HG03060 (cell line): Measurements from ENCODE around the gene TBC1D22A.

Experiments
- ATAC-seq: cut with Tn5 transposase; IDR thresholded peaks from one replicate; pipeline ENCODE4 v1.9.1; 2021; ENCODE audit warnings: low read depth, moderate number of reproducible peaks; ENCODE audit not compliant: unreplicated experiment

Gene TBC1D22A

DNA sequence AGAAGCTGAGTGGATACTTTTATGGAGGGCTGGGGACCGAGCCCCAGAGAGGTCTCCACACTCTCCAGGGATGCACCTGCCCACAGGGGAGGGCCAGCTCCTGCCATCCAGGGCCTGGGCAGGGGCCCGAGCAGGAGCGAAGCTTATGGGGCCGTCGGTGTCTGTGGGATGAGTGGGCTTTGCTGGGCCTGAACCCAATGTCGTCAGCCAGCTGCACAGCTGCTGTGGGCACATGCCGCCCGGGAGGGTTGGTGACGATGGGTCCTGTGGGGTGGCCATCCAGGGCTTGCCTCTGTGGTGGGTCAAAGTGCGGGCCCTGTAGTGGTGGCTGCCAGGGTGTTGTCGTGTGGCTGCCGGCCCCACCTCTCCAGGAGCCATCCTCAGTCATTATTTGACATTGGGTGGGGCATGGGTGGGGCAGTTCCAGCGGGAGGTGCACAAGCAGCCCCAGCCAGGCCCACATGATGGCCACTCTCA, 447.1 kb downstream of the TBC1D22A start:
- no peak for ATAC-seq

- ATAC-seq = no peak
Observed at GRCh38 chr22:47210112-47210657, 447.7 kb downstream of the TBC1D22A start.

DNA sequence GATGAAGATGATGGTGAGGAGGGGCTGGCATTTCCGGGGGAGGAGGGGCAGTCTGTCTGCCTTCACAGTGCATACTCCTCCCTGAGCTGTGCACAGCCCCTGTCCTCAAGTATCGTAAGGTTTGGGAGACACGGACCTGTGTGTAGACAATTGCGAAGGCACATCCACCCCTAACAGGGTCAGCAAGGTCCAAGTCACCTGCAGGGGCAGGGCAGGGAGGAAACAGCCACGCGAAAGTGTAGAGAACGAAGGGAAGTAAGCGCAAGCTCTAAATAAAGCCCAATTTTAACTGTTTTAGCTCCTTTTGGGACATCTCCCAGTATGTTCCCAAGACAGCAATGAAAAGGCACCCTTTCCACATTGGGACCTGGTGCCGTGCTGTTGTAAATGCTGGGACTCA, 448.2 kb downstream of the TBC1D22A start:
- no peak for ATAC-seq

- ATAC-seq = no peak
Observed at GRCh38 chr22:47213571-47214230, 451.3 kb downstream of the TBC1D22A start.

DNA sequence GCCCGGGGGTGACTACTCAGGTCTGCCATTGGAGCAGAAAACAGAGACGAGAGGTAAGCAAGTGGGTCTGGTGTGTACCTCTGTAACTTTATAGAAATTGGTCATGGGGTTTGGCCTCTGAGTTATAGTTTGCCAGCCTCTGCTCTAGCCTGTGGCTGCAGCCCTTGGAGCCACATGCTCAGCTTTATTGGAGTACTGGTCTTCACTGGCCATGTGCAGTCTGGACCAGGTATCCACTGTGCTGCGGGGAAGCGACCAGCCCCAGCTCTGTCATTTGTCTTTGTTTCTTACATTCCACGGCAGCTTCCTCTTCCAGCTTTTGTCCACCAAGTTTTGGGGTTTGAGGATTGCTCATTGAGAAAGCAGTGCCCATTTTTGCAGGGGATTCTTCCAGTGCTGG, 453.4 kb downstream of the TBC1D22A start:
- no peak for ATAC-seq

DNA sequence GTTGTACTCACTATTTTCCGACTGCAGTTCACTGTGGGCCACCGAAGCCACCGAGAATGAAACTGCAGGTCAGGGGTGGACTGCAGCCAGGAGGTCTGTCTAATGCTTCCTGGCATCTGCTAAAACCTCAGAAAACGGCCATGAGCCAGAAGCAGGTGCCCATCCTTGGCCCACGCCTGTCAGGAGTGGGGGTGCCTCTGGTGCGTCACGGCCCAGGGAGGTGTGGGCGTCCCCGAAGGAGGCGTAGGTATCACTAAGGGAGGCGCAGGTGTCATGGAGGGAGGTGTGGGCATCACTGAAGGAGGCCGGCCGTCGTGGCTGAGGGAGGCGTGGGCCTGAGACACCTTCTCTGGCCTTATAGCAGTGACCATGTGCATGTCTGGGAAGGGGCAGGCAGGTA, 456.2 kb downstream of the TBC1D22A start:
- ATAC-seq = no peak

GRCh38 chr22:47219789-47220188, 457.3 kb downstream of the TBC1D22A start:
- ATAC-seq = no peak

DNA sequence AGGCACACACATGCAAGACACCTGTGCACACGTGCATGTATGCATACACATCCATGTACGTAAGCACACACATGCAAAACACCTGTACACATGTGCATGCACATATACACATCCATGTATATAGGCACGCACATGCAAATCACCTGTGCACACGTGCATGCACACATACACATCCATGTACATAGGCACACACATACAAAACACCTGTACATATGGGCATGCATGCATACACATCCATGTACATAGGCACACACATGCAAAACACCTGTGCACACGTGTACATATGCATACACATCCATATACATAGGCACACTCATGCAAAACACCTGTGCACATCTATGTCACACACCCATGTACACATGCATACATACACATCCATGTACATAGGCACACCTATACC, 458.3 kb downstream of the TBC1D22A start:
- ATAC-seq = no peak

GRCh38 chr22:47221840-47222615, 459.6 kb downstream of the TBC1D22A start:
- ATAC-seq = no peak
